NCI-H2107 treated with DMSO at 0.1 percent for 48 hours (cell line): Measurements from ENCODE around the gene CTBS.
"Not testable (repeated sequence)": the region's sequence is repeated elsewhere in the genome, so short reads cannot be mapped to it uniquely, and the experiment has no call there.

ENCODE experiments used
- DNase-seq: peaks from one replicate; lab custom pipeline; 2025; ENCODE audit not compliant: unreplicated experiment; lab: John Stamatoyannopoulos, UW

CTBS gene, protein sequence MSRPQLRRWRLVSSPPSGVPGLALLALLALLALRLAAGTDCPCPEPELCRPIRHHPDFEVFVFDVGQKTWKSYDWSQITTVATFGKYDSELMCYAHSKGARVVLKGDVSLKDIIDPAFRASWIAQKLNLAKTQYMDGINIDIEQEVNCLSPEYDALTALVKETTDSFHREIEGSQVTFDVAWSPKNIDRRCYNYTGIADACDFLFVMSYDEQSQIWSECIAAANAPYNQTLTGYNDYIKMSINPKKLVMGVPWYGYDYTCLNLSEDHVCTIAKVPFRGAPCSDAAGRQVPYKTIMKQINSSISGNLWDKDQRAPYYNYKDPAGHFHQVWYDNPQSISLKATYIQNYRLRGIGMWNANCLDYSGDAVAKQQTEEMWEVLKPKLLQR

GRCh38 chr1:84573967-84574842 lies at the start of gene CTBS:
Gene CTBS, minus strand, starts transcription at chr1:84574440. Its CDS starts 25 bp downstream, at chr1:84574415.
- DNase-seq, result peak; percentile 67

- no peak for DNase-seq
These were observed 47.3 kb upstream of the CTBS start for GRCh38 chr1:84621553-84621952.

DNA sequence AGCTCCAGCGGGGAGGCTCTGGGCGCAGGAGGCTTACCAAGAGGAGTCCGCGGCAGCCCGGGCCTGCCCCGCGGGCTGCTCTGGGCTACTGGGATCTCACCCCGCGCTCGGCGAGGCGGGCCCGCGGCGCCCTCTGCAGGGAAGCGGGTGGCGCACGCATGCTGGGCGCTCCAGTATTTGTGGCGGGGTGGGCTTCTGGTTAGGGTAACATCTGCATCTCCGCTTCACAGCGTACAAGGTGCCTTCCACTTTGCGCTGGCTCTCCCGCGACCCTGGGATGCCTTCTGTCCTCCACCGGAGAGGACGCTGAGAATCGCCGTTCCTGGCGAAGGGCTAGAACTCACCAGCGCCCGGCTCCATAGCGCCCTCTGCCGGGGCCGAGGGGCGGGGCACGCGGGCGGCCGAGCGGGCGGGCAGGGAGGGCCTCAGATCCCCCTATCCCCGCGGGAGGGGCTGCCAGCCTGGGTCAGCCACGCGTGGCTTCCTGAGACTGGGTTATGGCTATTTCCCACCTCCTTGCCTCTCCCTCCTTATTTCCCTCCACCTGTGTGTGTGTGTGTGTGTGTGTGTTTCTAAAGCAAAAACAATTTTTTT lies 46.6 kb upstream of the CTBS start:
- DNase-seq, result peak; percentile 49

- no peak for DNase-seq
These were observed 45.3 kb upstream of the CTBS start for GRCh38 chr1:84619383-84620102.

DNA sequence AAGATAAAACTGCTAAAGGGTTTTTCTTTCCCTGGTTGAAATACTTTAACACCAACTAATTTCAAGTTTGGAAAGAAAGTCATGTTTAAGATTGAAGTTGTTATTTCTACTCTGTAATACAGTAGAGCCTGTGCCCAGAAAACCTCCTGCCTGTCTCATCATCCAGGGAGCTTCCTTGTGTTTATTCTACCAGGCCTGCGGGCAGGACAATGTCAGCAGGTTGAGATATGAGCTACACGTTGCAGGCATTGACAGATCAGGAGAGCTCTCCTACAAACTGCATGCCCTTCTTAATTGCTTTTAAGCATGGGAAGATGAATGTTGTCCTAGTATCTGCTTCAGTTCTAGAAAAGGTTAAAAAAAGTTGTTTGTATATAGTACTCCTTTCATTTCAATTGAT lies 43.1 kb upstream of the CTBS start:
- no peak for DNase-seq

DNA sequence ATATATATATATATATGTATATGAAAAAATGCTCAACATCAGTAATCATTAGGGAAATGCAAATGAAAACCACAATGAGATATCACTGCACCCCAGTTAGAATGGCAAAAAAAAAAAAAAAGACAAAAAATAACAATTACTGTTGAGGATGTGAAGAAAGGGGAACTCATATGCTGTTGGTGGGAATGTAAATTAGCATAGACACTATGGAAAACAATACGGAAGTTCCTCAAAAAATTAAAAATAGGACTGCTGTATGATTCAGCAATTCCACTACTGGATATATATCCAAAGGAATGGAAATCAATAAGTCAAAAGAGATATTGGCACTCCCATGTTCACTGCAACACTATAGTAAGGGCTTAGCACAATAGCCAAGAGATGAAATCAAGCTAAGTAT lies 41.5 kb upstream of the CTBS start:
- no peak for DNase-seq

- DNase-seq, result no peak
These were observed 39.6 kb upstream of the CTBS start for GRCh38 chr1:84613887-84614286.

DNA sequence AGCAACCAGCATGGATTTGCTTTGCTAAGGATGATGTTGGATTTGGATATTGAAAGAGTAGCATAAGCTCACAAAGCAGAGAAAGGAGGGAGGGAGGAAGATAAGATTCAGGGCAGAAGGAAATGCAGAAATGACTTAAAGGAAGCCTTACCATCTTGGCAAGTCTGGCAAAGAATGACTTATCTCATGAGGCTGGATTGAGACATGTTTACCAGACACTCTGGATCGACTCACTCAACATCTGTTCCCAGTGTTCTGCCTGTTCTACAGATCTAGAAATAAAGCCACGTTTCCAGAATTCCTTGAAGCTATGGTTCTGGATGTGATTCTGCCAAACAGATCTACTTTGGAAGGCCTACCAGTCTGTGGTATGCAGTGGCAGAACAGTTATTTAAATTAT lies 38.8 kb upstream of the CTBS start:
- DNase-seq, result no peak

GRCh38 chr1:84611796-84612195 lies 37.6 kb upstream of the CTBS start:
- no peak for DNase-seq

- no peak for DNase-seq
These were observed 36.9 kb upstream of the CTBS start for GRCh38 chr1:84611091-84611490.

DNA sequence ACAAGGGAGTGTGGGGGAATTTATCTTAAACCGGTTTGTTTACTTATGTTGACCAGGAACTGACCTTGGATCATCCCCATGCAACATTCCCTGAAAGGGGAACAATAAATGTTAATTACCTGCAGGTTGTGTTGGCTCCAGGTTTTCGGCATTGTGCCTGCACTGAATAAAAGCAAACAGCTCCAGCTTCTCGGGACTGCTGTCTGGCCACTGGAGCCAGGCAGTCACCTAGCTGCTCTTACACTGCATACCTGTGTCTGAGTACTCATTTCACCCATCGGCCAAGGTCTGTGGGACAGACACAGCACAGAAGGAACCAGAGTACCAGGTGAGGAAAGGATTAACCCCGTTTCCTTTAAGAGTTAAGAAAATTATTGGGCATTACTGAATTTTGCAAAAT lies 32.7 kb upstream of the CTBS start:
- no peak for DNase-seq

DNA sequence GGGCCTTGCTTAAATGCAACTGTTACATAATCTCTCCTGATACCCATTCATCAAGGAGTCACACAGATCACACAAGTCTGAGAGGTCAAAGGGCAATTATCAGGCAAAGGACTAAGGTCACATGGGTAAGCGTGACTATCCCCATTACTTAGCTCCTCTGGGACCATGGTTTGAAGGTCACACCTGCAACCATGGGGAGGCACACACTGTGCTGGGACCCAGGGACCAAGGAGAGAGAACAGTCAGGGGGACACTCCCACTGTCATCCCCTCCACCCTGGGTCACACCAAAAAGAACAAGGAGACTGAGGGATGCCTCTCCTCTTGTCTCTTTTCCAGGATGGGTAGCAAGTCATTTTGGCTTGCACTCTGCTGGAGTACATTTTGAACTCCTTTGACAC lies 30.9 kb upstream of the CTBS start:
- no peak for DNase-seq

- DNase-seq, result no peak
These were observed 29.9 kb upstream of the CTBS start for GRCh38 chr1:84603941-84604830.

DNA sequence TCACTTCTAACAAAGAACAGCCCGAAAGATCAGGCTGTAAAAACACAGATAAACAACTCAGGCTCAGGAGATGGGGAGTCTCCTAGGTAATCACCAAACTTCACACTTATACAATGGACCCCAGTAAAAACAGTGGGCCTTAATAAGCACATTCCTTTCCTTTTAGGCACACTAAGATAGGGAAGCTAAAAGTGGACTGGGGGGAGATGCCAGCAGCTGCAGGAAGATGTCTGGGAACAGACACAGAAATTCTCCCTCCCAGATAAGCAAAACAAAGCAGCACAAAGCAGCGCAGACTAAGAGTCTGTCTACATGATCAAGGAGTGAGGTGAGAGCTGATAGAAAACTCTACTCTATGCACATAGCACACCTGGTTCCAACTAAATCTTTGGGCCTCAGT lies 29.0 kb upstream of the CTBS start:
- DNase-seq, result no peak

- no peak for DNase-seq
These were observed 26.6 kb upstream of the CTBS start for GRCh38 chr1:84600796-84601195.

DNA sequence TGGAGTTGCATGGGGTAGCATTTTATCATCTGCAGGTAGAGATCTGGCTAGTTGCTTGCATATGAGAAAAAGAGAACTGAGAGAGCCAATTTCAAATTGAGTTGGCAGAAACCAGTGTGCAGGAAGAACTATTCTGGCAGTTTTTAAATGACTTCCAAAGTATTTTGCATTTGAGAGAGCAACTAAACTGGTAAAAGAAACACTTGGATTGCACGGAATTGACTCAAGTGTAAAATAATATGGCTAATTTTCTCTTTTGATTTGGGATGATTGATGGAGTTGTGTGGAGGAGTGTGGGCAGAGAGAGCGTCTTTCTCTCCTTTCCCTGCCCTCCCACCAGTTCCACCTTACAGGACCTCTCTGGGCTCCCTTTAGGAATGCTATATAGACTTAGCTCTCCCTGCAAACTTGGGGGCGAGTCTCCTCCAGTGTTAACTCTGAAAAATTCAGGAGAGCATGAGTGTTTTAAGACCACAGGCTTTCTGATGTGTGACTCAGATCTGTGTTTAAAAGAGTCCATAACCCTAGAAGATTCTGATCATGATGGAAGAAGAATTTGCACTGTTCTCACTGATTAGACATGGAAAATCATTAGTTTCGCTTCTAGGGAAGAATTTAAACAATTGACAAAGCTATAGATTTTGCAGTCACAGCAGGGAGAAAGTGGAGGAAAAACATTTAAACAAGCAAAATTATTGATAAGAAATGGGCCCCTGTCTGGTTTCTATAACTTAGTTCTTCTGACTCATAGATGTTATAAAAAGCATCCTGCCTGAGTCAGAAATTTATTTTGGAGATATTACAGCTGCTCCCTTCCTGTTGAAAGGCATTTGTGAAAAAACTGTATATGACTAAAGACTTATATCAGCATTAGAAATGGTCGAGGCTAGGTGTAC lies 24.9 kb upstream of the CTBS start:
- DNase-seq, result no peak

DNA sequence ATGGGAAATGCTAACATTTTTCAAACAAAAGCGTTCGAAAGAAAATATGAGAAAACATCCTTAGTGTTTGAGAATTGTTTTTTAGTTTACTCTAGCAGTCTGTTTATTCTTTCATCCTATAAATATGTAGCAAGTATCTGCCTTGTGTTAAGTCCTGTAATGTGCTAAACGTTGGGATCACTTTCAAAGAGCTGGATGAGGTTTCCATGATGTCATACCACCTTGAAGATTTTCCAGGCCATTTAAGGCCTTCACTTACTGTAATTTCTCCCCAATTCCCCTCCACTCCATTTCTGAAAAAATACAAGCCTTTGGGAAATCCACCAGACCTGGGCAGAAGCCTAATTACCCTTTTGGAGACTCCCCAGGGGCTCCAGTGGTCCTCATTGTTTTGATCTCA lies 24.2 kb upstream of the CTBS start:
- DNase-seq, result no peak

GRCh38 chr1:84597011-84597410 lies 22.8 kb upstream of the CTBS start:
- DNase-seq, result no peak

GRCh38 chr1:84594959-84595358 lies 20.7 kb upstream of the CTBS start:
- DNase-seq, result not testable (repeated sequence)
